Endothelial cell of umbilical vein (primary cell): ENCODE measurements around the gene IFIT3. TPM values are rescaled to one million over a fixed set of nuclear protein-coding genes. Genes with fewer than 3 reads are reported as not detected.

Experiments
- BruUV-seq: library from RNA; stranded (reverse); fragments of 400-500 nt; replicated peaks from 2 replicates; lab custom pipeline; 2021; lab: Mats Ljungman, UMichigan
- CTCF ChIA-PET: fragments of 300-600, 350-600 bp; sonication (Branson Sonifier 250); formaldehyde crosslinking; loops from one replicate; lab custom pipeline; 2021; ENCODE audit warnings: antibody characterized with exemption, inconsistent platforms; lab: Charles Lee
- POLR2A ChIA-PET: fragments of 300-600, 350-600 bp; sonication (Branson Sonifier 250); formaldehyde crosslinking; loops from one replicate; lab custom pipeline; 2021; ENCODE audit warnings: antibody characterized with exemption, inconsistent platforms; lab: Charles Lee
- DNase-seq: peaks from one replicate; pipeline ENCODE4 v3.0.0-alpha.2; 2011; ENCODE audit warnings: low read depth, low spot score
- FAIRE-seq: peaks from 2 replicates; lab custom pipeline; 2011; peaks lifted over from hg19 to GRCh38; lab: Jason Lieb, UNC
- H2AFZ ChIP-seq: 2 replicates; pipeline ENCODE4 v1.6.0; 2012; ENCODE audit warnings: low read depth, low read length, control low read depth, inconsistent platforms
- H3K27ac ChIP-seq: 2 replicates; pipeline ENCODE4 v1.5.1; 2011; ENCODE audit warnings: low read depth, mild to moderate bottlenecking, control low read depth, low read length, moderate library complexity; ENCODE audit not compliant: insufficient read depth
- H3K27me3 ChIP-seq, 2 experiments: 2 replicates each; pipeline versions ENCODE4 v1.6.0 to v1.6.1; 2011; ENCODE audit warnings: low read length in 2 of 2, mixed read lengths in 1 of 2; ENCODE audit not compliant: control insufficient read depth in 2 of 2, insufficient read depth in 2 of 2
- H3K36me3 ChIP-seq, 2 experiments: 2 replicates in 1 of 2; 3 replicates in 1 of 2; pipeline ENCODE4 v1.5.1; 2011; ENCODE audit warnings: low read length in 2 of 2, mild to moderate bottlenecking in 1 of 2, moderate library complexity in 1 of 2; ENCODE audit not compliant: control insufficient read depth in 2 of 2, insufficient read depth in 2 of 2; ENCODE audit errors: extremely low read depth in 1 of 2
- H3K4me1 ChIP-seq: 3 replicates; pipeline ENCODE4 v1.5.1; 2011; ENCODE audit warnings: mild to moderate bottlenecking, low read length; ENCODE audit not compliant: control insufficient read depth, insufficient read depth; ENCODE audit errors: extremely low read depth
- H3K4me2 ChIP-seq: 2 replicates; pipeline ENCODE4 v1.6.1; 2011; ENCODE audit warnings: low read length, control low read depth, mixed read lengths; ENCODE audit not compliant: insufficient read depth
- H3K4me3 ChIP-seq, 3 experiments: fragments of 200-600 bp in 1 of 3; sonication (generic), shearing (Covaris generic) in 1 of 3; replicated peaks in 1 of 3; 2 replicates each; pipeline ENCODE4 v1.5.1; 2011 to 2016; ENCODE audit warnings: control low read depth in 3 of 3, low read length in 3 of 3, mild to moderate bottlenecking in 2 of 3, inconsistent platforms in 1 of 3, low read depth in 1 of 3, moderate library complexity in 1 of 3; ENCODE audit not compliant: insufficient read depth in 1 of 3
- H3K79me2 ChIP-seq: 2 replicates; pipeline ENCODE4 v1.6.0; 2012; ENCODE audit warnings: low read length, inconsistent platforms; ENCODE audit not compliant: control insufficient read depth, insufficient read depth
- H3K9ac ChIP-seq: replicated peaks from 2 replicates; pipeline ENCODE3; 2011; ENCODE audit warnings: low read length, control low read depth; ENCODE audit not compliant: insufficient read depth; ENCODE audit errors: extremely low read depth
- H3K9me1 ChIP-seq: replicated peaks from 3 replicates; pipeline ENCODE4 v1.6.0; 2011; ENCODE audit warnings: mild to moderate bottlenecking, low read length; ENCODE audit not compliant: control insufficient read depth, insufficient read depth; ENCODE audit errors: extremely low read depth
- H3K9me3 ChIP-seq: replicated peaks from 2 replicates; pipeline ENCODE4 v1.5.1; 2012; ENCODE audit warnings: low read length, inconsistent platforms; ENCODE audit not compliant: control insufficient read depth, insufficient read depth
- H4K20me1 ChIP-seq: replicated peaks from 2 replicates; pipeline ENCODE3; 2011; ENCODE audit warnings: mild to moderate bottlenecking, low read length; ENCODE audit not compliant: control insufficient read depth, insufficient read depth; ENCODE audit errors: extremely low read depth
- EZH2 ChIP-seq: IDR thresholded peaks from 2 replicates; pipeline ENCODE4 v1.6.1; 2012; ENCODE audit warnings: borderline replicate concordance, low read depth, mild to moderate bottlenecking, moderate library complexity, low read length, inconsistent platforms; ENCODE audit not compliant: severe bottlenecking
- FOS ChIP-seq: IDR thresholded peaks from 2 replicates; pipeline ENCODE4 v1.6.1; 2011; ENCODE audit warnings: mild to moderate bottlenecking, low read length, moderate library complexity, borderline replicate concordance; ENCODE audit not compliant: insufficient read depth
- GATA2 ChIP-seq: IDR thresholded peaks from 2 replicates; pipeline ENCODE4 v1.7.0; 2011; ENCODE audit warnings: low read depth, mild to moderate bottlenecking, moderate library complexity, mixed read lengths, low read length; ENCODE audit not compliant: insufficient read length, insufficient read depth
- JUN ChIP-seq: IDR thresholded peaks from 2 replicates; pipeline ENCODE4 v1.6.1; 2011; ENCODE audit warnings: borderline replicate concordance, low read depth; ENCODE audit not compliant: insufficient read length, insufficient read depth
- MYC ChIP-seq: IDR thresholded peaks from one replicate; pipeline ENCODE4 v1.6.1; 2011; ENCODE audit warnings: mild to moderate bottlenecking, low read depth, low read length
- POLR2A ChIP-seq: IDR thresholded peaks from 2 replicates; pipeline ENCODE4 v1.6.1; 2012; ENCODE audit warnings: low read depth, mild to moderate bottlenecking, control low read depth, low read length
- POLR2AphosphoS5 ChIP-seq: IDR thresholded peaks from 2 replicates; pipeline ENCODE4 v1.6.1; 2012; ENCODE audit warnings: low read depth, mild to moderate bottlenecking, control low read depth, low read length, moderate library complexity; ENCODE audit not compliant: insufficient read depth
- dilution Hi-C: fragments of 300-500 bp; cut with MboI; formaldehyde crosslinking; loops from one replicate; pipeline ENCODE4 v1.15.0; 2019; ENCODE audit warnings: low sequenced_read_pairs; ENCODE audit not compliant: extremely low pct_ligation_motif_present
- intact Hi-C: fragments of 100-400 bp; cut with micrococcal nuclease; formaldehyde crosslinking; loops from one replicate; pipeline ENCODE4 v1.10.0; 2022
- polyA plus RNA-seq, 4 experiments: library from polyadenylated mRNA; depleted of rRNA in 3 of 4; stranded (reverse) in 3 of 4; unstranded in 1 of 4; fragments of >200 nt; gene quantifications; 2 replicates each; pipeline versions ENCODE4 v1.2.1 to v1.2.3, GENCODE V29; 2011 to 2012; ENCODE audit warnings: missing spikeins in 1 of 4
- total RNA-seq: library from RNA; stranded (reverse); gene quantifications from 2 replicates; pipeline ENCODE4 v1.2.3, GENCODE V29; 2021
- TF ChIP-seq, protein P1 (sequence below): IDR thresholded peaks from 2 replicates; pipeline ENCODE4 v1.6.1; 2011; ENCODE audit not compliant: insufficient read depth, insufficient read length
- TF ChIP-seq, protein P2 (sequence below), 2 donors: IDR thresholded peaks; 1 replicate in 1 of 2; 2 replicates in 1 of 2; pipeline ENCODE4 v1.5.1; 2011; ENCODE audit warnings: low read length in 2 of 2, mild to moderate bottlenecking in 2 of 2, moderate library complexity in 2 of 2, control low read depth in 1 of 2, inconsistent platforms in 1 of 2, low read depth in 1 of 2; ENCODE audit not compliant: insufficient read depth in 1 of 2; ENCODE audit errors: extremely low read depth in 1 of 2

Gene IFIT3
- total and polyA plus RNA-seq, 2 donors (not counting 3 experiments of a cell fraction or from before 2014, with no cell fraction given) = 1.2 to 3.1 TPM

DNA sequence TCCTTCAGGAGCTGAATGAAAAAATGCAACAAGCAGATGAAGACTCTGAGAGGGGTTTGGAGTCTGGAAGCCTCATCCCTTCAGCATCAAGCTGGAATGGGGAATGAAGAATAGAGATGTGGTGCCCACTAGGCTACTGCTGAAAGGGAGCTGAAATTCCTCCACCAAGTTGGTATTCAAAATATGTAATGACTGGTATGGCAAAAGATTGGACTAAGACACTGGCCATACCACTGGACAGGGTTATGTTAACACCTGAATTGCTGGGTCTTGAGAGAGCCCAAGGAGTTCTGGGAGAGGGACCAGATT is 20.6 kb upstream of the IFIT3 start:
- FAIRE-seq (no peak), DNase-seq (no peak)
- POLR2A ChIA-PET = no interaction called here
- no peak overlapping the region for H3K4me3 ChIP-seq
- H3K9me3 ChIP-seq = no peaks in the 10 kb centered on the region
- intact Hi-C loops (no loop called here), dilution Hi-C loops (no loop called here)
- no peaks in the 10 kb centered on the region for H3K79me2 ChIP-seq
- CTCF ChIA-PET = interaction anchor here (1.8 kb wide), 1 partner anchor 62 kb away, joined by 4 read pairs; no protein-coding TSS in a partner anchor
- peaks cover 5% of the 10 kb centered on the region for H3K4me1 ChIP-seq
- peaks cover 21 to 25% of the 10 kb centered on the region in 2 experiments for H3K27me3 ChIP-seq
- H3K27ac ChIP-seq = no peak overlapping the region
- H3K36me3 ChIP-seq = no peaks in the 10 kb centered on the region
- no TSS peak for BruUV-seq
- no peak overlapping the region for H3K9ac ChIP-seq
- no peak overlapping the region for H2AFZ ChIP-seq
- H3K4me2 ChIP-seq = no peak overlapping the region
- no peaks in the 10 kb centered on the region for H4K20me1 ChIP-seq
- H3K9me1 ChIP-seq = no peaks in the 10 kb centered on the region
- TF ChIP-seq FOS (no peak), POLR2AphosphoS5 (no peak), GATA2 (no peak), EZH2 (no peak), POLR2A (no peak), JUN (no peak), MYC (no peak)
- TF ChIP-seq, protein P1, sequence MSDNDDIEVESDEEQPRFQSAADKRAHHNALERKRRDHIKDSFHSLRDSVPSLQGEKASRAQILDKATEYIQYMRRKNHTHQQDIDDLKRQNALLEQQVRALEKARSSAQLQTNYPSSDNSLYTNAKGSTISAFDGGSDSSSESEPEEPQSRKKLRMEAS = no peak
- TF ChIP-seq, protein P2, sequence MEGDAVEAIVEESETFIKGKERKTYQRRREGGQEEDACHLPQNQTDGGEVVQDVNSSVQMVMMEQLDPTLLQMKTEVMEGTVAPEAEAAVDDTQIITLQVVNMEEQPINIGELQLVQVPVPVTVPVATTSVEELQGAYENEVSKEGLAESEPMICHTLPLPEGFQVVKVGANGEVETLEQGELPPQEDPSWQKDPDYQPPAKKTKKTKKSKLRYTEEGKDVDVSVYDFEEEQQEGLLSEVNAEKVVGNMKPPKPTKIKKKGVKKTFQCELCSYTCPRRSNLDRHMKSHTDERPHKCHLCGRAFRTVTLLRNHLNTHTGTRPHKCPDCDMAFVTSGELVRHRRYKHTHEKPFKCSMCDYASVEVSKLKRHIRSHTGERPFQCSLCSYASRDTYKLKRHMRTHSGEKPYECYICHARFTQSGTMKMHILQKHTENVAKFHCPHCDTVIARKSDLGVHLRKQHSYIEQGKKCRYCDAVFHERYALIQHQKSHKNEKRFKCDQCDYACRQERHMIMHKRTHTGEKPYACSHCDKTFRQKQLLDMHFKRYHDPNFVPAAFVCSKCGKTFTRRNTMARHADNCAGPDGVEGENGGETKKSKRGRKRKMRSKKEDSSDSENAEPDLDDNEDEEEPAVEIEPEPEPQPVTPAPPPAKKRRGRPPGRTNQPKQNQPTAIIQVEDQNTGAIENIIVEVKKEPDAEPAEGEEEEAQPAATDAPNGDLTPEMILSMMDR (IDR thresholded peaks at IDR 0.05; ENCODE audit: extremely low read depth in 1 of 2, insufficient read depth in 1 of 2, low read depth in 1 of 2, low read length in 2 of 2) = no peak
